HCT116 (cell line): ENCODE data around the gene ZNF423. TPM values are rescaled to one million over a fixed set of nuclear protein-coding genes. Genes with fewer than 3 reads are reported as not detected.

Source experiments
- ATAC-seq: fragments of 200-7000 bp; cut with Tn5 transposase; 2 replicates; pipeline ENCODE4 v1.9.1; 2020; ENCODE audit warnings: mild to moderate bottlenecking, moderate library complexity
- BruUV-seq: library from RNA; stranded (reverse); fragments of 400-500 nt; replicated peaks from 2 replicates; lab custom pipeline; 2021; lab: Mats Ljungman, UMichigan
- CTCF ChIA-PET: fragments of 300-600 bp; sonication (Branson Sonifier 250); formaldehyde crosslinking; loops from one replicate; lab custom pipeline; 2021; ENCODE audit warnings: antibody characterized with exemption; lab: Charles Lee
- POLR2A ChIA-PET: fragments of 300-600, 350-600 bp; sonication (Branson Sonifier 250); formaldehyde crosslinking; loops from one replicate; lab custom pipeline; 2021; ENCODE audit warnings: antibody characterized with exemption; lab: Charles Lee
- RAD21 ChIA-PET, 2 experiments: fragments of 300-600 bp; sonication (Branson Sonifier 250); formaldehyde crosslinking; loops; one replicate each; lab custom pipeline; 2023; ENCODE audit warnings: low total read pairs in 2 of 2; ENCODE audit not compliant: uncharacterized antibody in 2 of 2, unreplicated experiment in 2 of 2, low non-redundant PET in 1 of 2; lab: Charles Lee
- DNase-seq: peaks from one replicate; pipeline ENCODE4 v3.0.0-alpha.2; 2010; ENCODE audit warnings: low read depth, low spot score
- H2AFZ ChIP-seq: fragments of 200-600 bp; shearing (Covaris generic), sonication (generic); 2 replicates; pipeline ENCODE4 v1.6.1; 2017; ENCODE audit warnings: low read depth, mixed run types, mixed read lengths, antibody characterized with exemption, low read length; ENCODE audit not compliant: poor library complexity, severe bottlenecking
- H3K27ac ChIP-seq: 2 replicates; pipeline ENCODE4 v1.5.1; 2012; ENCODE audit warnings: low read depth, low read length
- H3K27me3 ChIP-seq: fragments of 200-600 bp; sonication (generic); 2 replicates; pipeline ENCODE4 v1.6.1; 2016; ENCODE audit warnings: mixed run types, low read length, mixed read lengths; ENCODE audit not compliant: insufficient read depth
- H3K36me3 ChIP-seq, 2 experiments: fragments of 200-500 bp in 1 of 2; fragments of 200-600 bp in 1 of 2; sonication (Bioruptor generic) in 1 of 2; sonication (generic) in 1 of 2; 2 replicates each; pipeline versions ENCODE4 v1.5.1 to v1.6.1; 2014 to 2016; ENCODE audit warnings: low read length in 2 of 2, inconsistent platforms in 1 of 2, mixed read lengths in 1 of 2, mixed run types in 1 of 2; ENCODE audit not compliant: insufficient read depth in 2 of 2, control insufficient read depth in 1 of 2
- H3K4me1 ChIP-seq, 2 experiments: fragments of 200-600 bp in 1 of 2; sonication (generic) in 1 of 2; 2 replicates each; pipeline versions ENCODE4 v1.5.1 to v1.6.1; 2012 to 2017; ENCODE audit warnings: low read length in 2 of 2, inconsistent platforms in 1 of 2, mild to moderate bottlenecking in 1 of 2, mixed read lengths in 1 of 2, mixed run types in 1 of 2, moderate library complexity in 1 of 2; ENCODE audit not compliant: insufficient read depth in 2 of 2, control insufficient read depth in 1 of 2
- H3K4me2 ChIP-seq: fragments of 200-600 bp; sonication (generic); 2 replicates; pipeline ENCODE4 v1.6.1; 2017; ENCODE audit warnings: mixed run types, low read length, mixed read lengths
- H3K4me3 ChIP-seq, 2 experiments: fragments of 200-600 bp in 1 of 2; sonication (generic) in 1 of 2; replicated peaks in 1 of 2; 2 replicates each; pipeline ENCODE4 v1.5.1; 2011 to 2016; ENCODE audit warnings: low read length in 2 of 2, control low read depth in 1 of 2, low read depth in 1 of 2, mild to moderate bottlenecking in 1 of 2, mixed read lengths in 1 of 2, mixed run types in 1 of 2
- H3K79me2 ChIP-seq: fragments of 200-600 bp; sonication (generic); 2 replicates; pipeline ENCODE4 v1.6.1; 2017; ENCODE audit warnings: mild to moderate bottlenecking, mixed run types, low read length, moderate library complexity, mixed read lengths; ENCODE audit not compliant: insufficient read depth
- H3K9ac ChIP-seq: fragments of 200-600 bp; sonication (generic); 2 replicates; pipeline ENCODE4 v1.6.1; 2016; ENCODE audit warnings: low read length, mixed read lengths
- H3K9me2 ChIP-seq: fragments of 200-600 bp; sonication (generic), shearing (Covaris generic); 2 replicates; pipeline ENCODE4 v1.6.1; 2017; ENCODE audit warnings: mixed run types, mild to moderate bottlenecking, moderate library complexity; ENCODE audit not compliant: insufficient read depth
- H3K9me3 ChIP-seq, 2 experiments: fragments of 200-500 bp in 1 of 2; fragments of 200-600 bp in 1 of 2; sonication (Bioruptor generic) in 1 of 2; sonication (generic) in 1 of 2; 2 replicates each; pipeline ENCODE4 v1.6.1; 2014 to 2017; ENCODE audit warnings: low read length in 2 of 2, mixed read lengths in 2 of 2, inconsistent platforms in 1 of 2, low read depth in 1 of 2, mild to moderate bottlenecking in 1 of 2, mixed run types in 1 of 2, moderate library complexity in 1 of 2; ENCODE audit not compliant: control insufficient read depth in 1 of 2, insufficient read depth in 1 of 2
- H4K20me1 ChIP-seq: fragments of 200-600 bp; sonication (generic), shearing (Covaris generic); 2 replicates; pipeline ENCODE4 v1.6.1; 2017; ENCODE audit warnings: mixed run types, mild to moderate bottlenecking, moderate library complexity; ENCODE audit not compliant: insufficient read depth
- EGR1 ChIP-seq: IDR thresholded peaks from 2 replicates; pipeline ENCODE4 v1.6.1; 2012; ENCODE audit warnings: low read depth
- EZH2 ChIP-seq: fragments of 200-600 bp; sonication (generic); IDR thresholded peaks from 2 replicates; pipeline ENCODE4 v1.6.1; 2017; ENCODE audit warnings: antibody characterized with exemption, mixed run types
- POLR2A ChIP-seq: IDR thresholded peaks from 2 replicates; pipeline ENCODE4 v1.7.0; 2011; ENCODE audit warnings: borderline replicate concordance; ENCODE audit not compliant: insufficient read depth, insufficient read length; ENCODE audit errors: extremely low read depth
- SP1 ChIP-seq: IDR thresholded peaks from 2 replicates; pipeline ENCODE4 v1.6.1; 2012; ENCODE audit warnings: low read depth
- TCF7L2 ChIP-seq: IDR thresholded peaks from 2 replicates; pipeline ENCODE4 v1.7.0; 2011; ENCODE audit warnings: borderline replicate concordance, inconsistent platforms; ENCODE audit not compliant: insufficient read depth, insufficient read length; ENCODE audit errors: extremely low read depth
- ZNF274 ChIP-seq: fragments of 200-500 bp; sonication (Bioruptor generic); IDR thresholded peaks from 2 replicates; pipeline ENCODE4 v1.6.1; 2014; ENCODE audit warnings: mild to moderate bottlenecking, low read depth, low read length, inconsistent platforms
- intact Hi-C: fragments of 100-400 bp; cut with micrococcal nuclease; formaldehyde crosslinking; loops from 2 replicates; pipeline ENCODE4 v1.10.0; 2022
- total RNA-seq: library from RNA; stranded (reverse); gene quantifications from one replicate; pipeline ENCODE4 v1.2.1, GENCODE V29; 2021; ENCODE audit not compliant: unreplicated experiment
- TF ChIP-seq, protein P1 (sequence below), 3 experiments: fragments of 200-600 bp in 1 of 3; sonication (generic) in 1 of 3; IDR thresholded peaks in 2 of 3; conservative IDR thresholded peaks in 1 of 3; 2 replicates each; pipeline ENCODE4 v1.5.1; 2012 to 2017; ENCODE audit warnings: low read depth in 2 of 3, low read length in 2 of 3, antibody characterized with exemption in 1 of 3, borderline replicate concordance in 1 of 3, control low read depth in 1 of 3, mild to moderate bottlenecking in 1 of 3, mixed read lengths in 1 of 3, mixed run types in 1 of 3, moderate library complexity in 1 of 3; ENCODE audit not compliant: insufficient read depth in 1 of 3
- TF ChIP-seq, protein P2 (sequence below): IDR thresholded peaks from 2 replicates; pipeline ENCODE4 v1.6.1; 2012; ENCODE audit warnings: low read depth

Gene ZNF423
- total RNA-seq, 1 experiment from 2014 or later = 0.22 TPM

DNA sequence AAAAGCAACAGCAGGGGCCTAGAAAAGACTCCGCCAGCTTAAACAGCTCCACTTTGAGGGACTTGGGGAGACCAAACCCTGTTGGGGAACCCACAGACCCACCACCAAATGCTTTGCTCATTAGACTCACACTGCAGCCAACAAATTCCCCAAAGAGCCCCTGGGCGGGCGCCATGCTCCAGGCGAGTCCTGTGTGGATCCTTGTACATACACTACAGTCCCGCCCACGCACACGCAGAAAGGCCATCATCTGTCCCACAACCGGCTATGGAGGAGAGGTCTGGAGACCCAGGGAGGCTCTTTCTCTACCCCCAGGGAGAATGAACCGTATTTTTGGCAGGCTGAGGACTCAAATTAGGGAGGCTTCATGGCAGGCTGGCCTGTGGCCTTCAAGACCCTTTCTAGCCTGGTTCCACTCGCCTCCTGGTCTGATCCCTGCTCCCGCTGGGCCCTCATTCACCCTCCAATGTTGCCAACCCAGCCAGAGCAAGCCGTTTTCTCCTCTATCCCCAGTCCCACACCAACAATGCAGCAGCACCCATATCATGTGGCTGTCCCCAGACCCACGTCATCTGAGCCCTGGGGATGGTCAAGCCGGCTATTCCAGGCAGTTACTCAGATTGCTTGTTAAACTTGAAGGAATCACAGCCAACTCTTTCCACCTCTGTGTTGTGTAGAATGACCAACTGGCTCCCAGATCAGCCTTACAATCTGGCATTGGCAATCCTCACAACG lies 27.2 kb downstream of the ZNF423 start:
- ChIA-PET CTCF (no interaction called here), POLR2A (no interaction called here), RAD21 (no interaction called here)
- TF ChIP-seq, protein P1, sequence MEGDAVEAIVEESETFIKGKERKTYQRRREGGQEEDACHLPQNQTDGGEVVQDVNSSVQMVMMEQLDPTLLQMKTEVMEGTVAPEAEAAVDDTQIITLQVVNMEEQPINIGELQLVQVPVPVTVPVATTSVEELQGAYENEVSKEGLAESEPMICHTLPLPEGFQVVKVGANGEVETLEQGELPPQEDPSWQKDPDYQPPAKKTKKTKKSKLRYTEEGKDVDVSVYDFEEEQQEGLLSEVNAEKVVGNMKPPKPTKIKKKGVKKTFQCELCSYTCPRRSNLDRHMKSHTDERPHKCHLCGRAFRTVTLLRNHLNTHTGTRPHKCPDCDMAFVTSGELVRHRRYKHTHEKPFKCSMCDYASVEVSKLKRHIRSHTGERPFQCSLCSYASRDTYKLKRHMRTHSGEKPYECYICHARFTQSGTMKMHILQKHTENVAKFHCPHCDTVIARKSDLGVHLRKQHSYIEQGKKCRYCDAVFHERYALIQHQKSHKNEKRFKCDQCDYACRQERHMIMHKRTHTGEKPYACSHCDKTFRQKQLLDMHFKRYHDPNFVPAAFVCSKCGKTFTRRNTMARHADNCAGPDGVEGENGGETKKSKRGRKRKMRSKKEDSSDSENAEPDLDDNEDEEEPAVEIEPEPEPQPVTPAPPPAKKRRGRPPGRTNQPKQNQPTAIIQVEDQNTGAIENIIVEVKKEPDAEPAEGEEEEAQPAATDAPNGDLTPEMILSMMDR (IDR thresholded peaks at IDR 0.05 in 2 of 3, conservative IDR thresholded peaks at IDR 0.05 in 1 of 3; ENCODE audit: borderline replicate concordance in 1 of 3, insufficient read depth in 1 of 3, low read depth in 2 of 3, low read length in 2 of 3) = no peak
- no peak for TF ChIP-seq ZNF274
- no peak for TF ChIP-seq SP1
- no peak for TF ChIP-seq TCF7L2
- TF ChIP-seq EGR1 = no peak
- no peak for TF ChIP-seq EZH2
- TF ChIP-seq, protein P2, sequence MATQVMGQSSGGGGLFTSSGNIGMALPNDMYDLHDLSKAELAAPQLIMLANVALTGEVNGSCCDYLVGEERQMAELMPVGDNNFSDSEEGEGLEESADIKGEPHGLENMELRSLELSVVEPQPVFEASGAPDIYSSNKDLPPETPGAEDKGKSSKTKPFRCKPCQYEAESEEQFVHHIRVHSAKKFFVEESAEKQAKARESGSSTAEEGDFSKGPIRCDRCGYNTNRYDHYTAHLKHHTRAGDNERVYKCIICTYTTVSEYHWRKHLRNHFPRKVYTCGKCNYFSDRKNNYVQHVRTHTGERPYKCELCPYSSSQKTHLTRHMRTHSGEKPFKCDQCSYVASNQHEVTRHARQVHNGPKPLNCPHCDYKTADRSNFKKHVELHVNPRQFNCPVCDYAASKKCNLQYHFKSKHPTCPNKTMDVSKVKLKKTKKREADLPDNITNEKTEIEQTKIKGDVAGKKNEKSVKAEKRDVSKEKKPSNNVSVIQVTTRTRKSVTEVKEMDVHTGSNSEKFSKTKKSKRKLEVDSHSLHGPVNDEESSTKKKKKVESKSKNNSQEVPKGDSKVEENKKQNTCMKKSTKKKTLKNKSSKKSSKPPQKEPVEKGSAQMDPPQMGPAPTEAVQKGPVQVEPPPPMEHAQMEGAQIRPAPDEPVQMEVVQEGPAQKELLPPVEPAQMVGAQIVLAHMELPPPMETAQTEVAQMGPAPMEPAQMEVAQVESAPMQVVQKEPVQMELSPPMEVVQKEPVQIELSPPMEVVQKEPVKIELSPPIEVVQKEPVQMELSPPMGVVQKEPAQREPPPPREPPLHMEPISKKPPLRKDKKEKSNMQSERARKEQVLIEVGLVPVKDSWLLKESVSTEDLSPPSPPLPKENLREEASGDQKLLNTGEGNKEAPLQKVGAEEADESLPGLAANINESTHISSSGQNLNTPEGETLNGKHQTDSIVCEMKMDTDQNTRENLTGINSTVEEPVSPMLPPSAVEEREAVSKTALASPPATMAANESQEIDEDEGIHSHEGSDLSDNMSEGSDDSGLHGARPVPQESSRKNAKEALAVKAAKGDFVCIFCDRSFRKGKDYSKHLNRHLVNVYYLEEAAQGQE = no peak
- TF ChIP-seq POLR2A = no peak
- no peaks in the 10 kb centered on the region for H3K36me3 ChIP-seq
- H3K79me2 ChIP-seq = no peaks in the 10 kb centered on the region
- no peak overlapping the region for H3K9ac ChIP-seq
- no peaks in the 10 kb centered on the region for H3K4me1 ChIP-seq
- BruUV-seq = no TSS peak
- no peak overlapping the region for H2AFZ ChIP-seq
- H3K9me3 ChIP-seq = no peaks in the 10 kb centered on the region
- no peaks in the 10 kb centered on the region for H4K20me1 ChIP-seq
- DNase-seq (no peak), ATAC-seq (no peak)
- no peak overlapping the region for H3K27ac ChIP-seq
- no peak overlapping the region for H3K4me3 ChIP-seq
- H3K9me2 ChIP-seq = no peaks in the 10 kb centered on the region
- H3K4me2 ChIP-seq = no peak overlapping the region
- H3K27me3 ChIP-seq = no peaks in the 10 kb centered on the region; the same call in 1 of the 2 replicates
- intact Hi-C loops = no loop called here
